Gastrocnemius medialis (tissue), 4 donors: ENCODE measurements around the gene DZIP3. TPM values are rescaled to one million over a fixed set of nuclear protein-coding genes. Genes with fewer than 3 reads are reported as not detected.

Source experiments
- ATAC-seq, 2 donors: fragments of 150-250 bp; one replicate each; pipeline ENCODE4 v1.9.1; 2016
- DNase-seq, 2 donors: peaks; one replicate each; pipeline ENCODE4 v3.0.0-alpha.2; 2019
- H3K27ac ChIP-seq, 4 donors: fragments of 200-600 bp; sonication (generic); 1 replicate in 1 of 4; 2 replicates in 3 of 4; pipeline ENCODE4 v1.5.1; 2016 to 2018; ENCODE audit warnings: mild to moderate bottlenecking in 2 of 4, moderate library complexity in 1 of 4
- H3K27me3 ChIP-seq, 3 donors: fragments of 200-600 bp; sonication (generic) in 2 of 3; 1 replicate in 1 of 3; 2 replicates in 2 of 3; pipeline versions ENCODE4 v1.5.1 to v1.6.0; 2016 to 2019; ENCODE audit warnings: mild to moderate bottlenecking in 1 of 3, moderate library complexity in 1 of 3
- H3K36me3 ChIP-seq, 2 donors: fragments of 200-600 bp; sonication (generic) in 1 of 2; one replicate each; pipeline ENCODE4 v1.5.1; 2017 to 2018
- H3K4me1 ChIP-seq, 2 donors: fragments of 200-600 bp; sonication (generic) in 1 of 2; one replicate each; pipeline ENCODE4 v1.5.1; 2016 to 2017; ENCODE audit warnings: mild to moderate bottlenecking in 2 of 2
- H3K4me3 ChIP-seq, 4 donors: fragments of 200-600 bp; sonication (generic) in 3 of 4; 1 replicate in 1 of 4; 2 replicates in 3 of 4; pipeline ENCODE4 v1.5.1; 2016 to 2019; ENCODE audit warnings: mild to moderate bottlenecking in 2 of 4
- H3K9me3 ChIP-seq, 3 donors: fragments of 200-600 bp; sonication (generic) in 2 of 3; 1 replicate in 1 of 3; 2 replicates in 2 of 3; pipeline ENCODE4 v1.5.1; 2016 to 2019
- POLR2A ChIP-seq, 2 donors: fragments of 450-650 bp; IDR thresholded peaks; one replicate each; pipeline ENCODE4 v1.6.1; 2017; ENCODE audit warnings: antibody characterized with exemption in 2 of 2, mild to moderate bottlenecking in 2 of 2, moderate library complexity in 2 of 2
- in situ Hi-C, 4 donors: fragments of 200-750 bp; cut with MboI; loops; one replicate each; pipeline versions ENCODE4 v1.15.0 to v1.8.0; 2017; ENCODE audit warnings: low sequenced_read_pairs in 4 of 4
- intact Hi-C: fragments of 100-400 bp; cut with DNase I; formaldehyde crosslinking; loops from one replicate; pipeline ENCODE4 v1.15.1; 2023; ENCODE audit warnings: low total_unique reads
- total RNA-seq, 4 donors: library from RNA; depleted of rRNA; stranded (reverse); fragments of >200 nt; gene quantifications; one replicate each; pipeline versions ENCODE4 v1.1.0 to v1.2.3, GENCODE V29; 2016
- TF ChIP-seq, protein P1 (sequence below), 5 experiments: fragments of 450-650 bp in 3 of 5; fragments of 200-600 bp in 2 of 5; sonication (generic) in 2 of 5; IDR thresholded peaks in 4 of 5; conservative IDR thresholded peaks in 1 of 5; 1 replicate in 4 of 5; 2 replicates in 1 of 5; pipeline ENCODE4 v1.5.1; 2016 to 2019; ENCODE audit warnings: antibody characterized with exemption in 5 of 5, mild to moderate bottlenecking in 3 of 5, moderate library complexity in 3 of 5

Gene DZIP3
- total RNA-seq, 4 donors from 2014 or later = 3.4 to 7.8 (median 5.7) TPM

DNA sequence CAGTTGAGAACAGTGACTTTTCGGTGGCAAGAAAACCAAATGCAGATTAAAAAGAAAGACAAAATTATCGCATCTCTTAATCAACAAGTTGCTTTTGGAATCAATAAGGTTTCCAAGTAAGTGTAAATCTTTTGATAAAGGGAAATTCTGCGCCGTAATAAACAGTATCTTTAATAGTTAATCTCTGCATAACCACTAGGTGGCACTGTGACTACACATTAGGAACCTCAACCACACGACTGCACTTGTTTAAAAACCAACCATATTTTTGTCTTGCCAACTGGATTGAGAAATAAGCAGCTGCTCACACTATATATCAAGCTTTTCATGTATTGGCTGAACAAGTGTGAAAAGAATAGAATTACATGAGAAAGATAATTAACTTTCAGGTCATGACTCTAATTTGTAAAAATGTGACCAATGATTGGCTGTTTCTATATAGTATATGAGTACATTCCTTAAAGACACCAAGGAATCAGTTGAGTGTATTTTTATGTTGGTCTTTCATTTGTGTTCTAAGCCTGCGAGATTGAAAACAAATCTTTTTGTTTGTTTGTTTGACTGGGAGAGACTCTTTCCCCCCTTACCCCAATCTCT lies 72.7 kb downstream of the DZIP3 start:
- in situ Hi-C loops = loop anchor here in 3 of 4 donors (5.0 to 25.0 kb wide), 4 partner anchors 253 to 1650 kb away; no protein-coding TSS in a partner anchor
- TF ChIP-seq POLR2A (IDR thresholded peaks at IDR 0.05) = no peak
- TF ChIP-seq, protein P1, sequence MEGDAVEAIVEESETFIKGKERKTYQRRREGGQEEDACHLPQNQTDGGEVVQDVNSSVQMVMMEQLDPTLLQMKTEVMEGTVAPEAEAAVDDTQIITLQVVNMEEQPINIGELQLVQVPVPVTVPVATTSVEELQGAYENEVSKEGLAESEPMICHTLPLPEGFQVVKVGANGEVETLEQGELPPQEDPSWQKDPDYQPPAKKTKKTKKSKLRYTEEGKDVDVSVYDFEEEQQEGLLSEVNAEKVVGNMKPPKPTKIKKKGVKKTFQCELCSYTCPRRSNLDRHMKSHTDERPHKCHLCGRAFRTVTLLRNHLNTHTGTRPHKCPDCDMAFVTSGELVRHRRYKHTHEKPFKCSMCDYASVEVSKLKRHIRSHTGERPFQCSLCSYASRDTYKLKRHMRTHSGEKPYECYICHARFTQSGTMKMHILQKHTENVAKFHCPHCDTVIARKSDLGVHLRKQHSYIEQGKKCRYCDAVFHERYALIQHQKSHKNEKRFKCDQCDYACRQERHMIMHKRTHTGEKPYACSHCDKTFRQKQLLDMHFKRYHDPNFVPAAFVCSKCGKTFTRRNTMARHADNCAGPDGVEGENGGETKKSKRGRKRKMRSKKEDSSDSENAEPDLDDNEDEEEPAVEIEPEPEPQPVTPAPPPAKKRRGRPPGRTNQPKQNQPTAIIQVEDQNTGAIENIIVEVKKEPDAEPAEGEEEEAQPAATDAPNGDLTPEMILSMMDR (IDR thresholded peaks at IDR 0.05 in 4 of 5, conservative IDR thresholded peaks at IDR 0.05 in 1 of 5) = peak; percentile 57 to 80 (median 67)
- H3K36me3 ChIP-seq = no peaks in the 10 kb centered on the region
- intact Hi-C loops = loop anchor here (1.0 to 10.0 kb wide), 3 partner anchors 253 to 1653 kb away; no protein-coding TSS in a partner anchor
- peaks cover 9 to 22% of the 10 kb centered on the region in 2 donors for H3K4me1 ChIP-seq
- no peaks in the 10 kb centered on the region for H3K27me3 ChIP-seq
- H3K4me3 ChIP-seq = no peak overlapping the region
- H3K27ac ChIP-seq = no peak overlapping the region
- DNase-seq = peak in 1 of 2 donors; percentile 14
- H3K9me3 ChIP-seq = no peaks in the 10 kb centered on the region
- peak; percentile 90 to 94 for ATAC-seq

DNA sequence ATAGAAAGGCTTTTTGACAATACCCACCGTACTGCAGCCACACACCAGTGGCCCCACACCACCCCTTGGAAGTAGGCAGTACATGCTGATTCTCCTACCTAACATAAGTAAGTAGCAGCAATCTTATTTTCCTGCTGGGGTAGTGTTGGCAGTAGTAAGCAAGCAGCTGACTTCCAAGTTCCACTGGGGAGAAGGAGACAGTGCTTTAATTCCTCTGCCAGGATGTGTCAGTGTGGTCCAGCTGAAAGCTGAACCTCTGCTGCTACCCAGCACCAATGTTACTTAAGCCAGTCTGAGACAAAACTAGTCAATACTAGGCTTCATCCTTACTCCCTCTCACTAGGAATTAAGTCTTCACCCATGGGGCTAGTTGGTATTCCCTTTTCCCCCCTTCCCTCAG lies 74.7 kb downstream of the DZIP3 start:
- H3K27ac ChIP-seq = no peak overlapping the region
- DNase-seq (peak; percentile 5 to 12), ATAC-seq (peak; percentile 76 to 84)
- H3K36me3 ChIP-seq = no peaks in the 10 kb centered on the region
- no peak for TF ChIP-seq POLR2A (IDR thresholded peaks at IDR 0.05)
- TF ChIP-seq, protein P1 (IDR thresholded peaks at IDR 0.05 in 4 of 5, conservative IDR thresholded peaks at IDR 0.05 in 1 of 5) = no peak
- H3K4me3 ChIP-seq = no peak overlapping the region
- H3K27me3 ChIP-seq = no peaks in the 10 kb centered on the region
- H3K4me1 ChIP-seq = peaks cover 9 to 22% of the 10 kb centered on the region in 2 donors
- no peaks in the 10 kb centered on the region for H3K9me3 ChIP-seq
- intact Hi-C loops = loop anchor here (5.0 to 10.0 kb wide), 2 partner anchors 418 to 1651 kb away; no protein-coding TSS in a partner anchor
- in situ Hi-C loops = loop anchor here in 3 of 4 donors (5.0 to 25.0 kb wide), 4 partner anchors 251 to 1648 kb away; no protein-coding TSS in a partner anchor

DNA sequence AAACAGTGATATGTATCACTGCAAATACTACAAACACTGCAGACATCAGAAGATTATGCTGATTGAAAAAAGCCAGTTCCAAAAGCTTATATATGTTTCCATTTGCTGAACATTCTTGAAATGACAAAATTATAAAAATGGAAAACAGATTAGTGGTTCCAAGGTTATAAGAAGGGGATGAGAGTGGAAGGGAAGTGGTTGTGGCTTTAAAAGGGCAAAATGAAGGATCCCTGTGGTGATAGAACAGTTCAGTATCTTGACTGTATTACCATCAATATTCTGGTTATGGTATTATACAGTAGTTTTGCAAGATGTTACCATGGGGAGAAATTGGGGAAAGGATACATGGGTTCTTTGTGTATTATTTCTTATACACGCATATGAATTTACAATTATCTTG lies 77.8 kb downstream of the DZIP3 start:
- peaks cover 4 to 16% of the 10 kb centered on the region in 2 donors for H3K4me1 ChIP-seq
- ATAC-seq = no peak

DNA sequence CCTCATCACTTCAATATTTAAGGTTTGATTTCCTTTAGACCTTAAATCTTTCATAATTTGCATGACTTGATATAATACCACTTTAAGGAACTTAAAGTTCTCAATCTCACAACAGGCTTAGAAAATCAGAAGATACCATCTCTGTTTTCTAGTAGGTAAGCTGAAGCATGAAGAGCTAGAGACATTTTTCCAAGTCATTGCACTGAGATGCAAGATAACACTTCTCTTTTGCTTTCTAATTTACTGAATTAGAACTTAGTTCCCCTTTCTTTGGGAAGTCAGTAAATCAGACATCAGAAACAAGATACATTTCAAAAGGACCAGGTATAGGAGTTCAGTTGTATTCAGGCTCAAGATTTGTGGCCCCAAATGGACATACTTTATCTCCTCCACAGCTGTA lies 79.7 kb downstream of the DZIP3 start:
- Histone ChIP-seq H3K36me3 (no peaks in the 10 kb centered on the region), H3K27ac (no peak overlapping the region), H3K4me3 (no peak overlapping the region), H3K4me1 (peaks cover 0 to 6% of the 10 kb centered on the region in 2 donors), H3K27me3 (no peaks in the 10 kb centered on the region), H3K9me3 (no peaks in the 10 kb centered on the region)
- ATAC-seq (no peak), DNase-seq (no peak)
- no peak for TF ChIP-seq POLR2A (IDR thresholded peaks at IDR 0.05)
- TF ChIP-seq, protein P1 (IDR thresholded peaks at IDR 0.05 in 4 of 5, conservative IDR thresholded peaks at IDR 0.05 in 1 of 5) = no peak
- intact Hi-C loops = loop anchor here (10.0 kb wide), 1 partner anchor 1646 kb away; no protein-coding TSS in a partner anchor
- in situ Hi-C loops = loop anchor here in 3 of 4 donors (10.0 to 25.0 kb wide), 3 partner anchors 246 to 1643 kb away; no protein-coding TSS in a partner anchor

More for the DNA sequence above, 77.8 kb downstream of the DZIP3 start:
- intact Hi-C loops = loop anchor here (10.0 kb wide), 1 partner anchor 1647 kb away; no protein-coding TSS in a partner anchor
- no peaks in the 10 kb centered on the region for H3K27me3 ChIP-seq
- H3K36me3 ChIP-seq = no peaks in the 10 kb centered on the region
- no peaks in the 10 kb centered on the region for H3K9me3 ChIP-seq
- DNase-seq = no peak
- H3K27ac ChIP-seq = no peak overlapping the region
- in situ Hi-C loops = loop anchor here in 3 of 4 donors (10.0 to 25.0 kb wide), 3 partner anchors 247 to 1645 kb away; no protein-coding TSS in a partner anchor
- H3K4me3 ChIP-seq = no peak overlapping the region
- TF ChIP-seq POLR2A (IDR thresholded peaks at IDR 0.05) = no peak
- TF ChIP-seq, protein P1 (IDR thresholded peaks at IDR 0.05 in 4 of 5, conservative IDR thresholded peaks at IDR 0.05 in 1 of 5) = no peak
